Spleen (tissue), 11 donors: ENCODE measurements around the gene SKI. TPM values are rescaled to one million over a fixed set of nuclear protein-coding genes. Genes with fewer than 3 reads are reported as not detected.

Source experiments
- DNase-seq: peaks from one replicate; pipeline ENCODE4 v3.0.0-alpha.2; 2020
- H3K27ac ChIP-seq, 8 donors: fragments of 200-600 bp; sonication (generic) in 7 of 8; 1 replicate in 4 of 8; 2 replicates in 4 of 8; pipeline versions ENCODE4 v1.5.0 to v1.8.0; 2016 to 2021; ENCODE audit warnings: inconsistent platforms in 4 of 8, mild to moderate bottlenecking in 4 of 8, moderate library complexity in 1 of 8
- H3K27me3 ChIP-seq, 7 donors: fragments of 200-600 bp; sonication (generic) in 6 of 7; replicated peaks in 1 of 7; 1 replicate in 4 of 7; 2 replicates in 3 of 7; pipeline versions ENCODE4 v1.5.0 to v1.8.0; 2016 to 2021; ENCODE audit warnings: inconsistent platforms in 3 of 7, mild to moderate bottlenecking in 1 of 7
- H3K36me3 ChIP-seq, 6 donors: fragments of 200-600 bp; sonication (generic) in 5 of 6; 1 replicate in 4 of 6; 2 replicates in 2 of 6; pipeline versions ENCODE4 v1.5.0 to v1.8.0; 2016 to 2021; ENCODE audit warnings: inconsistent platforms in 2 of 6
- H3K4me1 ChIP-seq, 6 donors: fragments of 200-600 bp; sonication (generic) in 5 of 6; 1 replicate in 3 of 6; 2 replicates in 3 of 6; pipeline versions ENCODE4 v1.5.0 to v1.8.0; 2016 to 2021; ENCODE audit warnings: inconsistent platforms in 3 of 6
- H3K4me3 ChIP-seq, 8 donors: fragments of 200-600 bp; sonication (generic) in 7 of 8; 1 replicate in 4 of 8; 2 replicates in 4 of 8; pipeline versions ENCODE4 v1.5.0 to v1.8.0; 2016 to 2021; ENCODE audit warnings: inconsistent platforms in 4 of 8, mild to moderate bottlenecking in 4 of 8, moderate library complexity in 2 of 8
- H3K9me3 ChIP-seq, 8 donors: fragments of 200-600 bp; sonication (generic) in 7 of 8; 1 replicate in 4 of 8; 2 replicates in 4 of 8; pipeline versions ENCODE4 v1.5.0 to v1.8.0; 2016 to 2021; ENCODE audit warnings: inconsistent platforms in 4 of 8
- POLR2A ChIP-seq, 3 donors: fragments of 450-650 bp; IDR thresholded peaks; one replicate each; pipeline ENCODE4 v1.5.1; 2017; ENCODE audit warnings: antibody characterized with exemption in 3 of 3, mild to moderate bottlenecking in 1 of 3
- POLR2AphosphoS5 ChIP-seq, 3 donors: sonication (generic); formaldehyde crosslinking; IDR thresholded peaks; one replicate each; pipeline ENCODE4 v1.5.1; 2017; ENCODE audit warnings: antibody characterized with exemption in 3 of 3
- WGBS, 5 donors: extraction: QIAGEN DNeasy Blood & Tissue Kit in 3 of 5; methylation state at CpG; one replicate each; pipeline versions ENCODE4 v1.1.5 to v1.1.7; 2013 to 2018; 5-methylcytosine and 5-hydroxymethylcytosine counted together
- intact Hi-C: fragments of 100-400 bp; cut with DNase I; formaldehyde crosslinking; loops from one replicate; pipeline ENCODE4 v1.15.0; 2023; ENCODE audit warnings: low total_unique reads
- polyA plus RNA-seq, 3 donors: library from polyadenylated mRNA; stranded (reverse); fragments of 200-250 nt; gene quantifications; one replicate each; pipeline ENCODE4 v1.2.1, GENCODE V29; 2013
- total RNA-seq, 7 donors: library from RNA; depleted of rRNA in 3 of 7; stranded (reverse); fragments of >200 nt in 3 of 7; fragmentation: NEBNext Ultra II Directional in 4 of 7; extraction: Animal tissue kit (Norgen Biotek cat#: 25700) in 4 of 7; gene quantifications; one replicate each; pipeline versions ENCODE4 v1.1.0 to v1.2.1, GENCODE V29; 2016 to 2021
- TF ChIP-seq, protein P1 (sequence below), 11 experiments: fragments of 200-600 bp in 7 of 11; fragments of 450-650 bp in 4 of 11; sonication (generic) in 4 of 11; IDR thresholded peaks in 8 of 11; conservative IDR thresholded peaks in 3 of 11; 1 replicate in 7 of 11; 2 replicates in 4 of 11; pipeline versions ENCODE4 v1.4.0 to v1.8.0; 2016 to 2021; ENCODE audit warnings: antibody characterized with exemption in 11 of 11, inconsistent platforms in 4 of 11, mild to moderate bottlenecking in 1 of 11
- donor health status: healthy with polysubstance abuse.
- donor health status: DM: no; HTN: no; CAD: no; lungs with moderate emphysema.
- donor health status: DM: no; HTN: no; CAD: no.
- donor health status: Bipolar disorder and iron deficiency.
- donor health status: healthy.
- donor health status: DM: no; HTN: no; CAD: no.
- donor health status: DM: yes; HTN: yes; CAD: no.

SKI gene
- total and polyA plus RNA-seq, 10 donors = 4.4 to 100.0 (median 54.3) TPM

DNA sequence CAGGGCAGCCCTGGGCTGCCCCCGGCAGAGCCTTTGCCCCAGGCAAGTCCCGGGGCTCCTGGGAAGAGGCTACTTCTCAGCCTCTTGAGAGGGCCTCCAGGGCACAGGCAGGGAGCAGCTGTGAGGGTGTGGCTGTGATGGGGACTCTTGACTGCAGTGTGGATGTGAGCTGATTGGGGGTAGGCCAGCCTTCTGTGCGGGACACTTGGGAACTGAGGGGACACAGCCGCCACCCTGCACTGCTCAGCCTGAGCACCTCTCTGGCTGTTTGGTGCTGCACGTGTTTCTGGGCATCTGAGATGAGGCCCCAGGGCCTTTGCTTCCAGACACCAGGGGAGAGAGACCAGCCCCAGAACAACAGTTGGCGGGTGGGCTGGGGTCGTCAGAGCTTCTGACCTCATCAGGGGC is 62.1 kb downstream of the SKI start:
- Histone ChIP-seq H3K27ac (peak overlapping the region; percentile 57 to 88 (median 84)), H3K4me1 (peaks cover 63 to 93% (median 84%) of the 10 kb centered on the region in 6 donors), H3K4me3 (peak overlapping the region in 7 of 8 donors; percentile 11 to 61 (median 23)), H3K27me3 (peaks cover 0 to 6% (median 0%) of the 10 kb centered on the region in 7 donors), H3K36me3 (no peaks in the 10 kb centered on the region), H3K9me3 (no peaks in the 10 kb centered on the region)
- TF ChIP-seq POLR2A (IDR thresholded peaks at IDR 0.05) = no peak
- TF ChIP-seq, protein P1, sequence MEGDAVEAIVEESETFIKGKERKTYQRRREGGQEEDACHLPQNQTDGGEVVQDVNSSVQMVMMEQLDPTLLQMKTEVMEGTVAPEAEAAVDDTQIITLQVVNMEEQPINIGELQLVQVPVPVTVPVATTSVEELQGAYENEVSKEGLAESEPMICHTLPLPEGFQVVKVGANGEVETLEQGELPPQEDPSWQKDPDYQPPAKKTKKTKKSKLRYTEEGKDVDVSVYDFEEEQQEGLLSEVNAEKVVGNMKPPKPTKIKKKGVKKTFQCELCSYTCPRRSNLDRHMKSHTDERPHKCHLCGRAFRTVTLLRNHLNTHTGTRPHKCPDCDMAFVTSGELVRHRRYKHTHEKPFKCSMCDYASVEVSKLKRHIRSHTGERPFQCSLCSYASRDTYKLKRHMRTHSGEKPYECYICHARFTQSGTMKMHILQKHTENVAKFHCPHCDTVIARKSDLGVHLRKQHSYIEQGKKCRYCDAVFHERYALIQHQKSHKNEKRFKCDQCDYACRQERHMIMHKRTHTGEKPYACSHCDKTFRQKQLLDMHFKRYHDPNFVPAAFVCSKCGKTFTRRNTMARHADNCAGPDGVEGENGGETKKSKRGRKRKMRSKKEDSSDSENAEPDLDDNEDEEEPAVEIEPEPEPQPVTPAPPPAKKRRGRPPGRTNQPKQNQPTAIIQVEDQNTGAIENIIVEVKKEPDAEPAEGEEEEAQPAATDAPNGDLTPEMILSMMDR (IDR thresholded peaks at IDR 0.05 in 8 of 11, conservative IDR thresholded peaks at IDR 0.05 in 3 of 11) = no peak
- TF ChIP-seq POLR2AphosphoS5 (IDR thresholded peaks at IDR 0.05) = no peak
- no peak for DNase-seq
- intact Hi-C loops = loop anchor here (10.0 kb wide), 1 partner anchor 55 kb away; no protein-coding TSS in a partner anchor
- 17 to 30% (median 20%) methylated on average over 5 to 7 of the region's 7 CpGs for WGBS, 5 donors

DNA sequence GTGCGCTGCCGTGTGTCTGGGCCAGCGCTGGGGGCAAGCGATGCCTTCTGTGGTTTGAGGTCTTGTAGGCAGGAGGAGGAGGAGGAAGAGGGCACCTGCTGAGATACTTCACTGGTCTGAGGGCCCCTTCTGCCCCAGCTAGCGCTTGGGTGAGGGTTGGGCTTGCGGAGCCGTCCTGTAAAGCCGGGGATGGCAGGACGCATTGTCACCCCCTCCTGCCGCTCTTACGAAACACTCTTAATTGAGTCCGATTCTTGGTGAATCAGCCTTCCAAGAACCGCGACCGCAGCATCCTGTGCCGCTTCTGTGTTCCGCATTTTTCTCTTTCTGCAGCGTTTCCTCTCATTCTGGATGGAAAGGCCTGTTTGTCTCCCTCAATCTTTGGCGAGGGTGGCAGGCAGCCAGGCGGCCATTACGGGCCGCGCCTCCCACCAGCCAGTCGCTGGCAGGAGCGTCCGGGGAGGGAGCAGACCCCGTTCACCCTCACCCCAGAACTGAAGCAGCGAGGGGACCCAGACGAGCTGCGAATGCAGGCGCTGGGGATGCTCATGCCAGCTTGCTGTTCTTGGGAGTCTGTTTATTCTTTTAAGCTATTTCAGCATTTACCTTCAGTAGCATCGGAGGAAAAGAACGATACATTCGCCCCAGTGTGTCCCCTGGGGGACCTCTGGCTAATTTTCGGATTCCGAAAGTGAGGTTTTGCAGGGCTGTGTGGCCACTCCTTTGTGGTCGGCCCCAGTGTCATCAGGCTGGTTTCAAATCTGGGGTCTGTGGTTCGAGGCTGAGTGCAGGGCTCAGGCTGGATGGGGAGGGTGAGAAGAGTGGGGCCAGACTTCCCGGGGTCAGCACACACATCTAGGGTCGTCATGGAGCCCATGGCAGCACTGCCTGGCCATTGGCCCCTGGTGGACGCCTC is 62.7 kb downstream of the SKI start:
- TF ChIP-seq, protein P1 (IDR thresholded peaks at IDR 0.05 in 8 of 11, conservative IDR thresholded peaks at IDR 0.05 in 3 of 11) = no peak
- TF ChIP-seq POLR2AphosphoS5 (IDR thresholded peaks at IDR 0.05) (peak; percentile 75 to 92 (median 88)), POLR2A (IDR thresholded peaks at IDR 0.05) (no peak)
- peak overlapping the region; percentile 11 to 61 (median 24) for H3K4me3 ChIP-seq
- peak overlapping the region; percentile 57 to 88 (median 84) for H3K27ac ChIP-seq
- intact Hi-C loops = loop anchor here (10.0 kb wide), 1 partner anchor 56 kb away; no protein-coding TSS in a partner anchor
- 2 to 9% (median 7%) methylated on average over 38 to 41 of the region's 41 CpGs for WGBS, 5 donors
- H3K4me1 ChIP-seq = peaks cover 63 to 98% (median 87%) of the 10 kb centered on the region in 6 donors
- no peaks in the 10 kb centered on the region for H3K36me3 ChIP-seq
- no peaks in the 10 kb centered on the region for H3K9me3 ChIP-seq
- DNase-seq = peak; percentile 92
- H3K27me3 ChIP-seq = peaks cover 0 to 6% (median 0%) of the 10 kb centered on the region in 7 donors

DNA sequence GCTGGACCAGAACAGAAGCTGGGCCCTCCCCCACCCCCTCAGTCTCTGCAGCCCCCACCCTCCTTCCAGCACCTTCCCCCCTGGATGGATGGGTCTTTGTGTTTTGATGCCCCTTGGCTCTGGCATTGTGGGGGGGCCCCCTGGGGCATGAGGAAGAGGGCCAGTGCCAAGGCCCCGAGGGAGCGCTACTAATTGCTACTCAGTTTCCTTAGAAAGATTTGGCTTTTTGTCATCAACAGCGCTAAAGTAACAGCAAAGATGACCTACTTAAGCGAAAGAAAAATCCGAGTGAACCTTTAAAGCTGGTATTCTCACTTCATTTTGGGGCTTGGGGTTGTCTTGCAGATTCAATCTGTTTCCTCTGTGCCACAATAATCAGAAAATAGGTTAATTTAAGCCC is 63.5 kb downstream of the SKI start:
- Histone ChIP-seq H3K4me3 (peak overlapping the region in 1 of 8 donors; percentile 61), H3K27ac (peak overlapping the region; percentile 57 to 88 (median 84)), H3K4me1 (peaks cover 71 to 98% (median 91%) of the 10 kb centered on the region in 6 donors), H3K36me3 (no peaks in the 10 kb centered on the region), H3K9me3 (no peaks in the 10 kb centered on the region), H3K27me3 (peaks cover 0 to 6% (median 0%) of the 10 kb centered on the region in 7 donors)
- intact Hi-C loops = loop anchor here (10.0 kb wide), 1 partner anchor 57 kb away; no protein-coding TSS in a partner anchor
- WGBS, 5 donors = 53 to 55% (median 55%) methylated on average over 5 of the region's 5 CpGs
- DNase-seq = no peak
- TF ChIP-seq POLR2AphosphoS5 (IDR thresholded peaks at IDR 0.05) (no peak), POLR2A (IDR thresholded peaks at IDR 0.05) (no peak)
- TF ChIP-seq, protein P1 (IDR thresholded peaks at IDR 0.05 in 8 of 11, conservative IDR thresholded peaks at IDR 0.05 in 3 of 11) = no peak
